Breast epithelium (tissue), 4 donors: ENCODE results near the gene ECHS1. TPM values are rescaled to one million over a fixed set of nuclear protein-coding genes. Genes with fewer than 3 reads are reported as not detected.

Source experiments
- DNase-seq, 2 donors: peaks; one replicate each; pipeline ENCODE4 v3.0.0-alpha.2; 2019; ENCODE audit warnings: low spot score in 2 of 2
- H3K27ac ChIP-seq, 2 donors: fragments of 200-600 bp; sonication (generic) in 1 of 2; one replicate each; pipeline ENCODE4 v1.5.1; 2016 to 2019; ENCODE audit warnings: mild to moderate bottlenecking in 1 of 2
- H3K27me3 ChIP-seq, 2 donors: fragments of 200-600 bp; sonication (generic) in 1 of 2; one replicate each; pipeline versions ENCODE4 v1.5.1 to v1.6.0; 2017 to 2019; ENCODE audit warnings: control low read depth in 1 of 2, mild to moderate bottlenecking in 1 of 2
- H3K36me3 ChIP-seq: fragments of 200-600 bp; one replicate; pipeline ENCODE4 v1.5.1; 2019
- H3K4me1 ChIP-seq, 2 donors: fragments of 200-600 bp; sonication (generic); one replicate each; pipeline ENCODE4 v1.5.1; 2016 to 2019; ENCODE audit warnings: control low read depth in 1 of 2
- H3K4me3 ChIP-seq, 3 donors: fragments of 200-600 bp; sonication (generic); 1 replicate in 2 of 3; 2 replicates in 1 of 3; pipeline ENCODE4 v1.5.1; 2016 to 2019; ENCODE audit warnings: mild to moderate bottlenecking in 3 of 3, moderate library complexity in 2 of 3
- H3K9me3 ChIP-seq, 2 donors: fragments of 200-600 bp; sonication (generic) in 1 of 2; one replicate each; pipeline ENCODE4 v1.5.1; 2016 to 2019; ENCODE audit warnings: control low read depth in 1 of 2
- POLR2A ChIP-seq: fragments of 450-650 bp; IDR thresholded peaks from one replicate; pipeline ENCODE4 v1.6.1; 2016; ENCODE audit warnings: antibody characterized with exemption, mild to moderate bottlenecking, moderate library complexity
- POLR2AphosphoS5 ChIP-seq, 3 donors: sonication (generic); formaldehyde crosslinking; IDR thresholded peaks; one replicate each; pipeline ENCODE4 v1.6.1; 2017; ENCODE audit warnings: antibody characterized with exemption in 3 of 3
- intact Hi-C: fragments of 100-400 bp; cut with DNase I; formaldehyde crosslinking; loops from one replicate; pipeline ENCODE4 v1.15.1; 2023; ENCODE audit warnings: low total_unique reads
- total RNA-seq, 3 donors: library from RNA; depleted of rRNA; stranded (reverse); fragments of >200 nt; gene quantifications; one replicate each; pipeline ENCODE4 v1.1.0, GENCODE V29; 2016
- TF ChIP-seq, protein P1 (sequence below), 3 donors: fragments of 450-650 bp; IDR thresholded peaks; one replicate each; pipeline ENCODE4 v1.5.1; 2016 to 2017; ENCODE audit warnings: antibody characterized with exemption in 3 of 3, mild to moderate bottlenecking in 3 of 3, moderate library complexity in 3 of 3

Gene ECHS1
- total RNA-seq, 3 donors from 2014 or later: 71.8 to 165 (median 84.2) TPM

- intact Hi-C loops: loop anchor here (2.0 kb wide), 1 partner anchor 23 kb away; no protein-coding TSS in a partner anchor
- Histone ChIP-seq H3K4me1 (no peaks in the 10 kb centered on the region), H3K27ac (peak overlapping the region; percentile 50 to 72), H3K9me3 (no peaks in the 10 kb centered on the region), H3K4me3 (peak overlapping the region; percentile 76 to 90 (median 81)), H3K36me3 (no peaks in the 10 kb centered on the region), H3K27me3 (no peaks in the 10 kb centered on the region)
- no peak for DNase-seq
- no peak for TF ChIP-seq POLR2A
- TF ChIP-seq POLR2AphosphoS5 (IDR thresholded peaks at IDR 0.05): no peak
- TF ChIP-seq, protein P1, sequence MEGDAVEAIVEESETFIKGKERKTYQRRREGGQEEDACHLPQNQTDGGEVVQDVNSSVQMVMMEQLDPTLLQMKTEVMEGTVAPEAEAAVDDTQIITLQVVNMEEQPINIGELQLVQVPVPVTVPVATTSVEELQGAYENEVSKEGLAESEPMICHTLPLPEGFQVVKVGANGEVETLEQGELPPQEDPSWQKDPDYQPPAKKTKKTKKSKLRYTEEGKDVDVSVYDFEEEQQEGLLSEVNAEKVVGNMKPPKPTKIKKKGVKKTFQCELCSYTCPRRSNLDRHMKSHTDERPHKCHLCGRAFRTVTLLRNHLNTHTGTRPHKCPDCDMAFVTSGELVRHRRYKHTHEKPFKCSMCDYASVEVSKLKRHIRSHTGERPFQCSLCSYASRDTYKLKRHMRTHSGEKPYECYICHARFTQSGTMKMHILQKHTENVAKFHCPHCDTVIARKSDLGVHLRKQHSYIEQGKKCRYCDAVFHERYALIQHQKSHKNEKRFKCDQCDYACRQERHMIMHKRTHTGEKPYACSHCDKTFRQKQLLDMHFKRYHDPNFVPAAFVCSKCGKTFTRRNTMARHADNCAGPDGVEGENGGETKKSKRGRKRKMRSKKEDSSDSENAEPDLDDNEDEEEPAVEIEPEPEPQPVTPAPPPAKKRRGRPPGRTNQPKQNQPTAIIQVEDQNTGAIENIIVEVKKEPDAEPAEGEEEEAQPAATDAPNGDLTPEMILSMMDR (IDR thresholded peaks at IDR 0.05): no peak
Measured at GRCh38 chr10:133379801-133380666, 6.9 kb upstream of the ECHS1 start.

- Histone ChIP-seq H3K4me3 (peak within 1 kb of the TSS; percentile 76 to 90 (median 81)), H3K36me3 (no peaks in the 10 kb centered on the region), H3K27me3 (no peaks in the 10 kb centered on the region), H3K9me3 (no peaks in the 10 kb centered on the region), H3K27ac (peak within 1 kb of the TSS; percentile 54 to 85), H3K4me1 (no peaks in the 10 kb centered on the region)
- intact Hi-C loops: loop anchor here (2.0 kb wide), 1 partner anchor 22 kb away; no protein-coding TSS in a partner anchor
- TF ChIP-seq POLR2A (no peak), POLR2AphosphoS5 (IDR thresholded peaks at IDR 0.05) (no peak)
- TF ChIP-seq, protein P1 (IDR thresholded peaks at IDR 0.05): no peak
- peak in 1 of 2 donors; percentile 68 for DNase-seq
Measured at GRCh38 chr10:133379152-133379800, 6.1 kb upstream of the ECHS1 start, which contains the start of gene PAOX. TSS of gene PAOX (plus strand) at chr10:133379262. CDS start at chr10:133379317, 55 bp downstream.

DNA sequence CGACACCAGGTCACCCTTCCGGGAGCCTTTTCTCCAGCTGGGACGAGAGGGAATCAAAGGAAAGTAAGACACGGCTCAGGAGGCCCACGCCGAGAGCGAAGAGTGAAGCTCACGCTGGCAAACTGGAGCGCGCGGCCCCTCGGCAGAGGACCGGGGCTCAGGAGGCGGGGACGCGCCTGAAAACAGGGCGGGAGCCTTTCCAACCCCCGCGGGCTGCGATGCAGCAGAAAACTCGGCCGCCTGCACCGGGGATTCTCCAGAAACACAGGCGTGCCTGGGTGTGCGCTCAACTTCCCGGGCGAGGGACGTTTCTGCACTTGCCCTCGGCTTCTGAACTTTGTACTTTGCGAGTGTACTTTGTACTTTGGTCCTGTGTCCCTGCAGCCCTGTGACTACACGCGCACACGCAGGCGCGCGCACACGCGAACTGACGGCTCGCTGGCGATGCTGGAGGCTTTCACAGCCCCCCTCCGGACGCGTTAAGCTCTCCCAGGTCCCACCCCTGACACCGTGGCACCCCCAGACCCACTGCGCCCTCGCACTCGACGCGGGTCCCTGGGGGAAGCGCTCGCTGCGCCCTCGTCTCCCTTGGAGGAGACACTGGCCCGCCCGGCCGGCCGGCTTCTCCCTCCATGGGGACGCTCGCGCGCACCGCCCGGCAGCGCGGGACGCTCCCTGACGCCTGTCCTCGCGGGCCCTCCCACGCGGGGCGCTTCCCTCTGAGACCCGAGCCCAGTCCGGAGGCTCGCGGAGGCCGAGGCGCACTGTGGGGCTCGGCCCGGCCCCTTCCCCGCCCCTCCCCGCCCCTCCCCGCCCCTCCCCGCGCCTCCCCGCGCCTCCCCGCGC is 5.3 kb upstream of the ECHS1 start:
- Histone ChIP-seq H3K36me3 (no peaks in the 10 kb centered on the region), H3K9me3 (no peaks in the 10 kb centered on the region), H3K4me1 (no peaks in the 10 kb centered on the region), H3K27ac (peak overlapping the region; percentile 54 to 85), H3K27me3 (no peaks in the 10 kb centered on the region), H3K4me3 (peak overlapping the region; percentile 76 to 90 (median 81))
- DNase-seq: no peak
- intact Hi-C loops: loop anchor here (2.0 kb wide), 1 partner anchor 22 kb away; no protein-coding TSS in a partner anchor
- peak in 2 of 3 donors; percentile 10 to 17 for TF ChIP-seq POLR2AphosphoS5 (IDR thresholded peaks at IDR 0.05)
- TF ChIP-seq, protein P1 (IDR thresholded peaks at IDR 0.05): no peak

DNA sequence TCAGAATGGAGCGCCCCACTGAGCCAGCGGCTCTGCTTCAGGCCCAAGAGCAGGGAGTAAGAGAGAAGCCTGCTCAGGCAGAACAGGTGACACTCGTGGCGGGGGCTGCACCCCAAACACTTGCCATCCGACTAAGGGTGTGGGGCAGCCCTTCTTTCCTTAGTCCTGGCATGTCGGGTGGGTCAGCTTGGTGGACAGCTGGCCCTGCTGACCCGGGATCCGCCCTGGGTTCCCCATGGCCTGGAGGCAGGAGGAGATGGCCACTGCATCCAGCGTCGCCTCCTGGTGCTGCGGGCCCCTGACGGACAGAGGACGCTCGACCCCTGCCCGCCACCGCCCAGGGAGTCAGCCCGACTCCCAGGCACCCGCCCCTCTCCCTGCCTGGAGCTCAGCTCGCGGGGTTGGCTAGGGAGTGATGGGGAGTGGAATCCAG is 4.7 kb upstream of the ECHS1 start:
- Histone ChIP-seq H3K27ac (peak overlapping the region; percentile 54 to 85), H3K4me1 (no peaks in the 10 kb centered on the region), H3K9me3 (no peaks in the 10 kb centered on the region), H3K4me3 (peak overlapping the region; percentile 76 to 90 (median 81)), H3K27me3 (no peaks in the 10 kb centered on the region), H3K36me3 (no peaks in the 10 kb centered on the region)
- DNase-seq: no peak
- intact Hi-C loops: loop anchor here (2.0 kb wide), 1 partner anchor 21 kb away; no protein-coding TSS in a partner anchor
- TF ChIP-seq POLR2AphosphoS5 (IDR thresholded peaks at IDR 0.05) (no peak), POLR2A (no peak)
- TF ChIP-seq, protein P1 (IDR thresholded peaks at IDR 0.05): no peak
